K562 (cell line): Measurements from ENCODE around the gene DND1. TPM values are rescaled to one million over a fixed set of nuclear protein-coding genes. Genes with fewer than 3 reads are reported as not detected.

Experiments
- ATF1 ChIP-seq, 2 experiments: fragments of 450-650 bp in 1 of 2; IDR thresholded peaks; 2 replicates each; pipeline ENCODE4 v1.6.1; 2016; ENCODE audit warnings: missing compliant biosample characterization in 1 of 2, missing genetic modification characterization in 1 of 2
- E2F8 ChIP-seq: fragments of 450-650 bp; IDR thresholded peaks from 2 replicates; pipeline ENCODE4 v1.7.1; 2018; ENCODE audit warnings: mild to moderate bottlenecking, low read depth; ENCODE audit not compliant: partially characterized antibody
- ELF2 ChIP-seq: fragments of 250-450 bp; sonication (Bioruptor Pico); IDR thresholded peaks from 2 replicates; pipeline ENCODE4 v1.5.0; 2021; ENCODE audit warnings: mild to moderate bottlenecking
- FOXA3 ChIP-seq, 2 experiments: fragments of 450-650 bp in 1 of 2; sonication (generic) in 1 of 2; formaldehyde crosslinking; IDR thresholded peaks in 1 of 2; conservative IDR thresholded peaks in 1 of 2; 2 replicates each; pipeline versions ENCODE4 v1.4.0 to v1.8.0; 2020 to 2022; ENCODE audit warnings: mild to moderate bottlenecking in 2 of 2, missing genetic modification reagents in 1 of 2
- FOXK2 ChIP-seq, 2 experiments: fragments of 450-650 bp; IDR thresholded peaks in 1 of 2; conservative IDR thresholded peaks in 1 of 2; 2 replicates each; pipeline ENCODE4 v1.6.1; 2016; ENCODE audit warnings: low read depth in 2 of 2, mild to moderate bottlenecking in 1 of 2
- FOXP4 ChIP-seq: sonication (generic); formaldehyde crosslinking; IDR thresholded peaks from 2 replicates; pipeline ENCODE4 v1.8.0; 2022; ENCODE audit warnings: mild to moderate bottlenecking, missing genetic modification reagents, borderline replicate concordance
- HDAC6 ChIP-seq: IDR thresholded peaks from 2 replicates; pipeline ENCODE4 v1.6.1; 2012; ENCODE audit warnings: low read depth, mild to moderate bottlenecking, control low read depth, inconsistent platforms, low read length, moderate library complexity
- MXD1 ChIP-seq: fragments of 250-450 bp; sonication (Bioruptor Pico); IDR thresholded peaks from 2 replicates; pipeline ENCODE4 v1.8.0; 2021; ENCODE audit warnings: borderline replicate concordance, mild to moderate bottlenecking, moderate library complexity; ENCODE audit not compliant: poor library complexity, severe bottlenecking
- NFIX ChIP-seq: fragments of 250-450 bp; sonication (Bioruptor Pico); IDR thresholded peaks from 2 replicates; pipeline ENCODE4 v1.4.0; 2020; ENCODE audit warnings: low read depth, mild to moderate bottlenecking, moderate library complexity
- POU5F1 ChIP-seq: fragments of 150-350 bp; IDR thresholded peaks from 2 replicates; pipeline ENCODE4 v1.6.1; 2014; ENCODE audit warnings: borderline replicate concordance, low read length, low read depth, mild to moderate bottlenecking; ENCODE audit not compliant: partially characterized antibody
- RFX7 ChIP-seq: fragments of 250-450 bp; sonication (Bioruptor Pico); IDR thresholded peaks from 2 replicates; pipeline ENCODE4 v1.5.1; 2021; ENCODE audit warnings: mild to moderate bottlenecking
- SRF ChIP-seq, 2 experiments: fragments of 250-450, 450-650 bp in 1 of 2; sonication (Bioruptor Pico) in 1 of 2; sonication (generic) in 1 of 2; formaldehyde crosslinking; IDR thresholded peaks; 2 replicates each; pipeline versions ENCODE4 v1.5.0 to v1.5.1; 2020 to 2022; ENCODE audit warnings: mild to moderate bottlenecking in 1 of 2, missing genetic modification reagents in 1 of 2
- ZNF12 ChIP-seq: sonication (generic); formaldehyde crosslinking; IDR thresholded peaks from 2 replicates; pipeline ENCODE4 v1.4.0; 2020; ENCODE audit warnings: mild to moderate bottlenecking, missing genetic modification reagents
- ZNF133 ChIP-seq: fragments of 250-450 bp; sonication (Bioruptor Pico); IDR thresholded peaks from 2 replicates; pipeline ENCODE4 v1.4.0; 2020; ENCODE audit warnings: mild to moderate bottlenecking
- ZNF212 ChIP-seq: fragments of 450-650 bp; formaldehyde crosslinking; IDR thresholded peaks from 2 replicates; pipeline ENCODE4 v1.4.0; 2020; ENCODE audit warnings: mild to moderate bottlenecking
- ZNF398 ChIP-seq: fragments of 250-450 bp; sonication (Bioruptor Pico); IDR thresholded peaks from 2 replicates; pipeline ENCODE4 v1.8.0; 2021; ENCODE audit warnings: moderate library complexity, mild to moderate bottlenecking, inconsistent platforms
- ZNF551 ChIP-seq: fragments of 250-450 bp; sonication (Bioruptor Pico); IDR thresholded peaks from 2 replicates; pipeline ENCODE4 v1.5.0; 2021; ENCODE audit warnings: mild to moderate bottlenecking, moderate library complexity
- ZNF561 ChIP-seq: fragments of 450-650 bp; formaldehyde crosslinking; conservative IDR thresholded peaks from 2 replicates; pipeline ENCODE4 v1.4.0; 2020; ENCODE audit warnings: mild to moderate bottlenecking, moderate library complexity
- polyA plus RNA-seq, 8 experiments: library from polyadenylated mRNA; depleted of rRNA in 4 of 8; stranded (reverse) in 5 of 8; unstranded in 3 of 8; fragments of >200 nt; fragmentation: Nextera tagmentation in 2 of 8; fragmentation: Illumina TruSeq in 1 of 8; extraction: Ambion mirVana in 2 of 8; extraction: Trizol in 1 of 8; gene quantifications; 2 replicates each; pipeline versions ENCODE4 v1.2.1 to v1.2.3, GENCODE V29; 2011 to 2014; ENCODE audit warnings: inconsistent platforms in 1 of 8, missing spikeins in 1 of 8
- total RNA-seq, 7 experiments: library from RNA; depleted of rRNA in 6 of 7; stranded (reverse); fragments of >200 nt in 6 of 7; fragmentation: Illumina TruSeq in 2 of 7; extraction: Trizol in 2 of 7; gene quantifications; 2 replicates each; pipeline versions ENCODE4 v1.2.1 to v1.2.3, GENCODE V29; 2011 to 2021; ENCODE audit warnings: low replicate concordance in 1 of 7

The DND1 gene
- total and polyA plus RNA-seq, 9 of the 15 experiments (the other 6 are each of a cell fraction or from before 2014, with no cell fraction given) = 0.37 to 2.0 (median 0.90) TPM; not detected in 3

GRCh38 chr5:140700177-140701144 is 27.1 kb upstream of the DND1 start, which contains the start of gene ZMAT2 (continued):
- no peak for TF ChIP-seq ZNF212 (CRISPR knock-in tag)
- no peak for TF ChIP-seq NFIX (CRISPR knock-in tag)
- peak; percentile 97 for TF ChIP-seq E2F8
- TF ChIP-seq ZNF398 = no peak
- TF ChIP-seq ZNF561 = no peak
- peak; percentile 78 for TF ChIP-seq POU5F1
- no peak for TF ChIP-seq FOXP4 (CRISPR knock-in tag)
- TF ChIP-seq ZNF12 (CRISPR knock-in tag) = no peak
- TF ChIP-seq ZNF133 = no peak
- no peak for TF ChIP-seq ATF1 (CRISPR knock-in tag; IDR thresholded peaks at IDR 0.05)
- peak; percentile 69 for TF ChIP-seq ATF1 (tag; IDR thresholded peaks at IDR 0.05)
- peak in 1 of 2 experiments; percentile 63; a peak in 1 of 4 replicates for TF ChIP-seq SRF (CRISPR knock-in tag; IDR thresholded peaks at IDR 0.05)
- no peak for TF ChIP-seq RFX7 (CRISPR knock-in tag)
- TF ChIP-seq FOXA3 (CRISPR knock-in tag; conservative IDR thresholded peaks at IDR 0.05 in 1 of 2, IDR thresholded peaks at IDR 0.05 in 1 of 2) = peak in 1 of 2 experiments; percentile 42; a peak in 1 of 4 replicates
- peak; percentile 94 to 96 for TF ChIP-seq FOXK2 (conservative IDR thresholded peaks at IDR 0.05 in 1 of 2, IDR thresholded peaks at IDR 0.05 in 1 of 2; ENCODE audit: low read depth in 2 of 2)
- no peak for TF ChIP-seq ZNF551
- peak; percentile 100 for TF ChIP-seq ELF2 (CRISPR knock-in tag)
- TF ChIP-seq MXD1 (CRISPR knock-in tag) = no peak
- TF ChIP-seq HDAC6 = no peak
